NCI-H2107 treated with DMSO at 0.1 percent for 48 hours (cell line): ENCODE data around the gene MTRR.

Experiments
- DNase-seq: peaks from one replicate; lab custom pipeline; 2025; ENCODE audit not compliant: unreplicated experiment; lab: John Stamatoyannopoulos, UW

The MTRR gene

DNA sequence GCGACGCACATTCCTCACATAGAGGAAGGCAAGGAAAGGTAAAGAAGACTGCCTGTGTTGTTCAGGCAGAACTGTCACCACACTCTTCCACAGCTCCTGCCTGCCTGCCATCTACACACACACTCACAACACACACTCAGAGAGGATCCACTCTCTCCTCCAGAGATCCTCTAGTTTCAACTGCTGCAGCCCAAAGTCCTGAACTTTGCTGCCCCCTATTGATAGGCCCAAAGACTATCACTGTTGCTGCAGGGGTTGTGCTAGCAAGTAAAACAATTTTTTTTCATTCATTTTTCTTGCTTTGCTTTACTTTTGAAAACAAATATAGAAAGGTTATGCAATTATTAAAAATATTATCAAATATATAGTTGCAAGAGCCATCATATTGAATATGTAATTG lies 12.1 kb upstream of the MTRR start:
- peak; percentile 87 for DNase-seq

DNA sequence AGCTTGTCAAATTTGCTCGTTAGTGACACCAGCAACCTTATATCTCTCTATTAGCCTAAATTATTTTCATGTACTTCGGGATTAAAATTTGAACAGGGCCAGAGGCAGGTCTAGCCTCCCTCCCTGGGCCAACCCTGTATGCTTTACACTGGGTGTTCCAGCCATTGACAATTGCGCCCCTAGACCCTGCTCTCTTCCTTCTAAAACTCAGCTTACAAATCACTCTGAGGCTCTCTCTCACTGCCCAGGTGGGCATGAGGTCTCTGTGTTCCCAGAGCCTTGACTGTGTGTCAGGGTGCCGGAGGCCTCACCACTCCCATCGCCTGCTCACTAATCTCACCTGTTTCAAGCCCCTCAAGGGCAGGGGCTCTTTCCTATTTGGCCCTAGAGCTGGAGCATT lies 11.6 kb upstream of the MTRR start:
- no peak for DNase-seq

- DNase-seq, result no peak
Measured at GRCh38 chr5:7857926-7858632, 10.9 kb upstream of the MTRR start.

DNA sequence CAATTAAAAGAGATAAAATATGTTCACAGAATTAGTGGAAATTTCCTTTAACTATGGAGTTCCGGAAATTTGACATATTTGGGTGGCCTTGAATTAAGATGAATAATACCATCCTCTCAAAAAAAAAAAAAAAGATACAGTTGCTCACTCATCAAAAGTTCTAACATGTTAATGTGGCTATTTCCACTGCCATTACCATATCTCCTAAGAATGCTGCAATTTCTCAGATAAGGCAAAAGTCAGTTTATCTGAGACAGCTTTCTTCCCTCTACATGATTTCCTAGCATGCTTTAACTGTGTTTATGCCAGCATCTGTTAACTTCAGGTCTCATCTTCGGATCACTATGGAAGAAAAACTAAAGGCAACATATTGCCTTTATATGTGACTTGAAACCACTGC lies 2.8 kb upstream of the MTRR start:
- no peak for DNase-seq

GRCh38 chr5:7867260-7867659 lies 1.7 kb upstream of the MTRR start:
- no peak for DNase-seq

GRCh38 chr5:7868427-7868772 lies 548 bp upstream of the MTRR start:
- DNase-seq, result no peak

DNA sequence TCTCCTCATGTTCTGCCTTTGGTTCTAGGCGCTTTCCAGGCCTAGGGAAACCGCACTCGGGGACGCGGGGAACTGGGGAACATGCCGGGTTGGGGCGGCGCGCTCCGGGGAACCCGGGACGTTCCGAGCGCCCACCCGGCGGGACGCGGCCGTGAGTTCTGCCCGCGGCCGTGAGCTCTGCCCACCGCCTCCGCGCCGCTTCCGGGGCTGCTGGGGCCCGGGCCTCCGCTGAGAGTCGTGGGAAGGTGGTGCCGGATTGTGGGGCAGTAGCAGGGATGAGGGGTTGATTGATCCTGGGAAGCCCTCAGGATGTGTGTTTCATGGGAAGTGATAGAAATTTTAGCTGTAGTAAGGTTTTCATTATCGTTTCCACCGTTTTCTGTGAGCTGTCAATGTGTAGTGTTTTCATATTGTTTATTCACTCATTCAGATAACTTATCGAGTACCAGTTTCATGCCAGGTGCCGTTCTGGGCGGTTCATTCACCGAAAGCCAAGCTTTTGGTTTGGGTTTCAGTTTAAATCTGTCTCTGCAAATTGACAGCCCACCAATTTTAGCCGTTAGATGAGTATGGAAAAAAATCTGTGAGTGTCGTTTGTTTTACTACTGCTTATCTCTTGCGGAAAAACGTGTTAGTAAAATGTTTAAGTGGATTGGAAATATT lies 657 bp downstream of the MTRR start:
- DNase-seq, result no peak

GRCh38 chr5:7871653-7872052 lies 2.7 kb downstream of the MTRR start:
- no peak for DNase-seq

DNA sequence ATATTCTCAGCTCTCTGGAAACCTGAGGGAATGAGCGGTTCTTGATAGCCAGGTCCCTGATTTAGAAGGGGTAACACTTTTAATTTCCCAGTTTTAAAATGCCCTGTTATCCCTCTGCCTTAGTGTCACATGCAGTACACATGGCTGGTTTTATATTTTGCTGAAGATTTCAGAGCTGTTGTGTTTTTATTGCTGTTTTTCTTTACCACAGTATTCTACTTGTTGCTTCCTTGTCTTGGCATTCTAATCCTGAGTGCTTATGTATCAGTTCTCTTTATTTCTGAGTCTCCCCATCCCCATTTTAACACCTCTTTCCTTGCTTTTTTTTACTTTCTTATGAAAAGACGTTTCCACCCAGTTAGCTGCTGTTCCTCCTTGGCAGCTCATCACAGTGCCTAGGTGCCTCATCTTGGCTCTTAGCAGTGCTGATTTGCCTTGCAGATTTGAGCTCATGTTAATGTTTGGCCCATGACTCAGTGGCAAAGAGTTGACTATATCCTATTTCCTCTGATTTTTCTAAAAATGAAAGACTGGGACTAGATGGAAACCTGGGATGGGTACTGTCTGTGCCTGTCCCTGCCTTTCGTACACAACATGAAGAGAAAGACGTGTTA lies 3.7 kb downstream of the MTRR start:
- no peak for DNase-seq

DNA sequence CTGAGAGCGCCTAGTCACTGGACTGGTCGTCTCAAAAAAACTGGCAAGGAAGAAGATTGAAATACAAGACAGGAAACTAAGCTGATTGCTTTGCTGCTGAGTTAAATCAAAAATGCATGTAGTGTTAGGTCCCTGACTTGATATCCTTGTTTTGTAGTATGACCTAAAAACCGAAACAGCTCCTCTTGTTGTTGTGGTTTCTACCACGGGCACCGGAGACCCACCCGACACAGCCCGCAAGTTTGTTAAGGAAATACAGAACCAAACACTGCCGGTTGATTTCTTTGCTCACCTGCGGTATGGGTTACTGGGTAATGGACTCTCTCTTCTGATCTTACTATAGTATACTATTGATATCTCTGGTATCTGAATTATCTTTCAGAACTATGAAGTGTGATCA lies 4.3 kb downstream of the MTRR start:
- DNase-seq, result no peak

DNA sequence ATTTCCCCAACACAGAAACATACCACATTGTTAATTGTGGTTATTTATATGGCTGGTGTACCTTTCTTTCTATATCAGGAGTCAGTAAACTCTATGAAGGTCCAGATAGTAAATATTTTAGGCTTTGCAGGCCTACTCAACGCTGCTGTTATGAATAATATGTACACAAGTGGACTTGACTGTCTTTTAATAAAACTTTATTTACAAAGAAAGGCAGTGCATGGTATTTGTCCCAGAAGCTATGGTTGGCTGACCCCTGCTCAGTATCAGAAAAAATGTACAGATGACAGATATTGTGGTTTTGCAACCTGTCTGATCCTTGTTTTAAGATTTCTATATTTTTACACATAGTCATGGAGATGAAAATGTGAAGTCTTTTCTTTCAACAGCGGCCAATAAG lies 5.7 kb downstream of the MTRR start:
- DNase-seq, result no peak

GRCh38 chr5:7875151-7875550 lies 6.2 kb downstream of the MTRR start:
- no peak for DNase-seq

GRCh38 chr5:7876867-7877266 lies 7.9 kb downstream of the MTRR start:
- DNase-seq, result no peak

DNA sequence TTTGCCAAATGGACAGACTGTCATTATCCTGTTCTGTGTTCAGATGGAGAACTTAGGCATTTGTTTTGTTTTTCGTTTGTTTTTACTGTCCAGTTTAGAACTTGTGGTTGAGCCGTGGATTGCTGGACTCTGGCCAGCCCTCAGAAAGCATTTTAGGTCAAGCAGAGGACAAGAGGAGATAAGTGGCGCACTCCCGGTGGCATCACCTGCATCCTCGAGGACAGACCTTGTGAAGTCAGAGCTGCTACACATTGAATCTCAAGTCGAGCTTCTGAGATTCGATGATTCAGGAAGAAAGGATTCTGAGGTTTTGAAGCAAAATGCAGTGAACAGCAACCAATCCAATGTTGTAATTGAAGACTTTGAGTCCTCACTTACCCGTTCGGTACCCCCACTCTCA lies 8.9 kb downstream of the MTRR start:
- no peak for DNase-seq

- no peak for DNase-seq
Measured at GRCh38 chr5:7878381-7878873, 9.5 kb downstream of the MTRR start.

- DNase-seq, result no peak
Measured at GRCh38 chr5:7881091-7881490, 12.1 kb downstream of the MTRR start.

- no peak for DNase-seq
Measured at GRCh38 chr5:7881816-7882215, 12.9 kb downstream of the MTRR start.

- DNase-seq, result no peak
Measured at GRCh38 chr5:7882926-7883325, 14.0 kb downstream of the MTRR start.

- DNase-seq, result no peak
Measured at GRCh38 chr5:7884491-7885267, 15.7 kb downstream of the MTRR start.

DNA sequence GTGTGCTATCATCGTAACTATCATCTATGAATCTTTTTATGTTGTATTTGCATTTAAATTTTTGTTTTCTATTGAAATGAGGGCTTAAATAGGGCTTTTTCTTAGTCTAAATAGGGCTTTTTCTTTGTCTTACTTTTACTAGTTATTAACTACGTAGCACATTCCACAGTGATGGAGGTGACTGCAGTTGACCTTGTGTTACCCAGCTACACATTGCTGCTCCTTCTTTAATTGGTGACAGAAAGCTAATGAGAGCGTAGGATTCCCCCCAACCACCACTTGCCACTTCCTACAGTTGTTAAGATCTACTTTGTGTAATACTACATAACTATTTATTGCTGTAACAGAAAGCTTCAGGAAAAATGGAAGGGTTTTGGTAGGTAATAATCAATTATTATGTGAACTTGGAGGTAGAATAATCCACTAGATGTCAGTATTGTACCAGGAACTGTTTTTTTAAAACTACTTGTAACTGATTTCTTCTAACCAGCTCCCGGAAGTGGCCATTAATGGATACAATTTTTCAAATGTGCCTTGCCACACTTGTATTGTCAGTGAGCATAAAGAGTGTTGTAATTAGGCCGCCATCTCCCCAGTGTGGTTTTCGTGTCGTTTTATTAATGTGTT lies 18.0 kb downstream of the MTRR start:
- peak; percentile 79 for DNase-seq

DNA sequence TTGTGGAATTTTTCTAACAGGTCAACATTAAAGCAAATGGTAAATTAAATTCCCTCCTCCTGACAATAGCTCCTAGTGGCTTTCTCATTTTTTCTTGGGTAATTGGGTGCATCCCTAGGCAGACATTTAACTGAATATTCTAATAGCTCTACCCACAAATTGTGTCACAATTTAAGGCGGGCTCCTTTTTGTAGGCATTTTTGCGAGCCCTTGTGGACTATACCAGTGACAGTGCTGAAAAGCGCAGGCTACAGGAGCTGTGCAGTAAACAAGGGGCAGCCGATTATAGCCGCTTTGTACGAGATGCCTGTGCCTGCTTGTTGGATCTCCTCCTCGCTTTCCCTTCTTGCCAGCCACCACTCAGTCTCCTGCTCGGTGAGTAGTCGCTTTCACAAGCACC lies 20.0 kb downstream of the MTRR start:
- DNase-seq, result no peak
